Occipital lobe (tissue), 2 donors: ENCODE data around the gene ZRSR2. TPM values are rescaled to one million over a fixed set of nuclear protein-coding genes. Genes with fewer than 3 reads are reported as not detected.

Experiments
- DNase-seq: peaks from one replicate; lab custom pipeline; 2025; lab: John Stamatoyannopoulos, UW
- total RNA-seq: library from RNA; depleted of rRNA; stranded (reverse); fragments of >200 nt; gene quantifications from one replicate; pipeline ENCODE4 v1.2.3, GENCODE V29; 2014

Gene ZRSR2
- total RNA-seq, 1 donor from 2014 or later = 7.0 TPM

- DNase-seq = no peak
Measured at GRCh38 chrX:15848576-15848975, 58.3 kb downstream of the ZRSR2 start.

- DNase-seq = no peak
Measured at GRCh38 chrX:15849555-15849954, 59.3 kb downstream of the ZRSR2 start.

DNA sequence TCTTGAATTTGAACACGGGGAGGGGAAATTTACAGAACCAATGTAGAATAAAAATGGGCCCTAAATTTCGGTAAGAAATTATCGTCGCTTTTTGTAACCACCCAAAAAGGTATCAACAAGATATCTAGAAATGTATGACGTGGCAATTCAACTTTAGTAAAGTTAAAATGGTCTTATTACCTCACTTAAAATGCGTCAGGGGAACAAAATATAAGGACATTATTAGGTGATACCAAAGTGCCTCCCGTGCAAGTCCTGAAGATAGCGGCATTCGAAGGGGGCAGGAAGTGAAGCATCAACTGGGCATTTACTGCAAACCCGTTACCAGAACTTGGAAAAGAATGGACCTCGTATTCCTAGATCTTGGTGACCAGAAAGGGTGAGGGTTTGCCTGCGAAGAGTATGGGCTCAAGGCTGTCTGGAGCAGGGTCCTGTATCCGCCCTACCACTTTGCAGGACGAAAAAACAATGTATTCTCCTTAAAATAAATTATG, 63.3 kb downstream of the ZRSR2 start:
- peak; percentile 8 for DNase-seq

GRCh38 chrX:15854080-15854655, 63.9 kb downstream of the ZRSR2 start:
- DNase-seq = peak; percentile 28

DNA sequence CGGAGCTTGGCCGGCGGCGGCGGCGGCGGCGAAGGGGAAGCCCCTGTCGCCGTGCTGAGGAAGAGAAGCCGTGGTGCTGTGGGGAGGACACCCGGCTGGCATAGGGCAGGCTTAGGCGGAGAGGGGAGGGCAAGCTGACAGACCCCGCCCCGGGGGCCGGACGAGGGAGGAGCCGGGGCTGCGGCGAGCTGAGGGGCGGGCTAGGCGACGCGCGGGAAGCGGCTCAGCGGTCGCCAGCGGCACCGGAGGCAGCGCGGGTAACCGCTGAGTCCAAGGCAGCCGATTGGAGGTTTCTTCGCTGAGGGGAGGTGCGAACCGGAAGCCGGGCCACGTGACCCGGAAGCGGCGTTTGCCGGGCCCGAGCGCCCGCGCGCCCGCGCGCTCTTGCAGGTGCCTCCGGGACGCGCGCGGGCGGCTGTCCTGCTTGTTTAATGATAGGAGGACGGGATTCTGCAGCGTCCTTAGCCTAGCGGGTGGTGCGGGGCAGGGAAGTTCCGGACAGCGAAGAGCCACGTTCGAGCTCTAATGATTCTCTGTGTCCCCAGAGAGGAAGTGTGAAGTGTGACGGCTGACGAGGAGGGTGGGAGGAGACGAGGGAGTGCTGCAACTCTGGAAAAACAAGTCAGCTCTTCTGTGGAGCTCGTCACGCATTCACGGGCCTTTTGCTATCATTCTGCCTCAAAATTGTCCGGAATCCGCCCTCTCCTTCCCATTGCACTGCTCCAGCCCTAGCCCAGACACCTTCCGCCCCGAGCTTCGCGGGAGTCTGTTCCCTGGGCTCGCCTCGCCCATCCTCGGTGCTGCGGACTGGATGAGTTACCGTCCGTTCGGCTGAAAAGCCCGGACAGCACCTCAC, 64.7 kb downstream of the ZRSR2 start, which contains the start of gene AP1S2:
Gene AP1S2, minus strand, starts transcription at position 102 of the 856 bp plus-strand sequence. CDS start 2,289 bp downstream, outside the sequence.
- peak; percentile 86 for DNase-seq

DNA sequence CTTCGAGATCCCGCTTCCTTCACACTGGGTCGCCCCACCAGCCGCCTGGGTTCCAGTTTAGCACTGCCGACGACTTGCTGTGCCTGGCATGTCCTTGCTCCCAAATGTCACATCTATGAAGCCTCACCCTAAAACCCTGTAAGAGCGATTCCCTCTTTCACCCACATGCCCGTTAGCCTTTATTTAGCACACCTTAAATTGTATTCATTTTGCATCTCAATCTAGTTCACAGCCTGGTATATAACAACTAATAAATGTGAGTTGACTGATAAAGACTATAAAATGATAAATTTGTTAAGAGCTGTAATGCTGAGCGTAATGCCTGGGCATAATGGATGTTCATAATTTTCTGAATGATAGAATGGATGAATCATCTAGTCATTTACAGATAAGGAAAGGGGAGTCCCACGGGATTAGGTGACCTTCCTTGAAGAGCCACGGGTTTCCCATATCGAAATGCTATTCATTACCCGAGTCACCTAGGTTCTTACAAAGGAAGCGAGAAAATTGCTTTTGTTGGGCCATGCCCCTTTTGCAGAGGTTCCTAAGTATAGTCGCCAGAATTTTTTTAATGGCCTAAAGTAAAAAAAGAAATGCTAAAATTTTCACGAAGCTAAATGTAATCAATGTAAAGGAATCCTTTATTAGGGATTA, 65.4 kb downstream of the ZRSR2 start:
- no peak for DNase-seq

DNA sequence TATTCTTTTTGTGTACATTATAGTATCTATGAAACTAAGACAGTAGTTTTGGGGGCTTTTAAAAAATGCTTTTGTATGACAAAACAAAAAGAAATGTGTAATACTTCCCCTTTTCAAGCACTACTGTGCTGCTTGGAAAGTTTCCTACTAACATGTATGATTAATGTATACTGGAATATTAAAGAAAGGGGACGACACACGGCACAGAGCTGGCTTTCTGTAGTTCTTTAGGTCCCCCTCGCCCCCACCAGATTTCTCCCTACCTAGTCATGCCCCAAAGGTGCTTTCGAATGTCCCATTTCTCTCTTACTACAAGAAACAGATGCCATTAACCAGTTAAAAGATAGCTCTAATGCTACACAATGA, 65.9 kb downstream of the ZRSR2 start:
- DNase-seq = no peak

GRCh38 chrX:15856636-15857035, 66.4 kb downstream of the ZRSR2 start:
- DNase-seq = no peak

DNA sequence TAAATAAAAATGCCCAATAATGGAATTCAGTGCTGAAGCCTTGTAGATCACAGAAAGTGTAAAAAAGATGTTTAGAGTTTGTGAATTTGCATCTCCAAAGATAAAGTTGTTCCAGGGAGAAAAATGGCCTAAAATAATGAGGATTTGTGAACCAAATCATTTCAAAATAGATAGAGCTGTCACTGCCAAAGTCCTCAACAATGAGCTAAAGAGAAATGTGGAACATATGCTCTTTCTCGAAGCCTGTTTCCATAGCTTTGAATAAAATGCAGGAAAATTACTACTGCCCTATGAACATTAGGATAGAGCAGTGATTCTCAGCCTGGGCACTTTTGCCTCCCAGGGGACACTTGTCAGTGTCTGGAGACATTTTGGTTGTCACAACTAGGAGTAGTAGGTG, 67.8 kb downstream of the ZRSR2 start:
- DNase-seq = no peak

DNA sequence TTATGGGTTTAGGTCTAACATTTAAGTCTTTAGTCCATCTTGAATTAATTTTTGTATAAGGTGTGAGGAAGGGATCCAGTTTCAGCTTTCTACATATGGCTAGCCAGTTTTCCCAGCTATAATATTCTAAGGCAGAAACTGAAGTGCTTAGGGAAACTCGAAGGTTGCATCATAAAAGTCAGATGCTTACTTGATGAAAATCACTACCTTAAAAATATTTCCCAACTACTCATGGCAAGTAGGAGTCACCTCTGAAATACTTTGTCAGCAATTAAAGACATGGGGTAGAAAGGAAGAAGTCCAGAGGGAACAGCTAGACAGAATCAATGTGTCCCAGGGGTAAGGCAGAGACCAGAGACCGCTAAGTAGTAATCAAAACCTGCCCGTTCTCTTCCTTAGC, 70.6 kb downstream of the ZRSR2 start:
- DNase-seq = no peak

- no peak for DNase-seq
Measured at GRCh38 chrX:15864023-15864422, 73.7 kb downstream of the ZRSR2 start.

- no peak for DNase-seq
Measured at GRCh38 chrX:15864629-15865028, 74.3 kb downstream of the ZRSR2 start.

DNA sequence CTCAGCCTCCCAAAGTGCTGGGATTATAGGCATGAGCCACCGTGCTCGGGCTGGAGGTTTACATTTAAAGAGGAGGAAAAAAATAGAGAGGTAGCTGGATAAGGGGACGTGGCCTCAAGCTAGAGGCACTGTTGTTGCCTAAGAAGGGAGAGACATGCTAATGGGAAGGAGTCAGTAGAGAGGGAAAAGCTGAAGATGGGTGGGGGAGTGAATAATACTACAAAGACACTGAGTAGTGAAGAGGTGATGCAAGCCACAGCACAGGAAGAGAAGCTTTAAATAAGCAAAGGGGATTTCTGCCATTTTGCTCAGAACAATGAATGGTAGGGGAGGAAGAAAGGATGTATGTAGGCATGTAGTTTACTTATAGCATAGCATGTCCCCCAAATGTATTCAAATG, 75.9 kb downstream of the ZRSR2 start:
- DNase-seq = no peak

- DNase-seq = no peak
Measured at GRCh38 chrX:15869695-15870094, 79.4 kb downstream of the ZRSR2 start.

- DNase-seq = no peak
Measured at GRCh38 chrX:15870310-15870709, 80.0 kb downstream of the ZRSR2 start.

Other genes with a start within 250 kb of the ZRSR2 start
- gene ACE2, start 189.5 kb upstream of the ZRSR2 start, total RNA-seq = not detected
- gene CLTRN, start 125.7 kb upstream of the ZRSR2 start, total RNA-seq = 0.16 TPM
- gene CA5B, start 52.2 kb upstream of the ZRSR2 start, total RNA-seq = 7.0 TPM
- 259 TPM for gene AP1S2, start 64.3 kb downstream of the ZRSR2 start, total RNA-seq